Muscle layer of colon (tissue), 2 donors: ENCODE data around the gene FGG.

Experiments used
- H3K27ac ChIP-seq: one replicate; pipeline ENCODE4 v1.7.0; 2013; ENCODE audit warnings: low read depth, mild to moderate bottlenecking, low read length, moderate library complexity
- H3K27me3 ChIP-seq, 2 donors: one replicate each; pipeline ENCODE4 v1.7.0; 2013; ENCODE audit warnings: low read length in 2 of 2, mild to moderate bottlenecking in 2 of 2; ENCODE audit not compliant: insufficient read depth in 2 of 2, control insufficient read depth in 1 of 2
- H3K36me3 ChIP-seq: one replicate; pipeline ENCODE4 v1.7.0; 2013; ENCODE audit warnings: mild to moderate bottlenecking, low read length; ENCODE audit not compliant: insufficient read depth
- H3K4me1 ChIP-seq: one replicate; pipeline ENCODE4 v1.7.0; 2013; ENCODE audit warnings: mild to moderate bottlenecking, low read length; ENCODE audit not compliant: insufficient read depth
- H3K4me3 ChIP-seq, 2 donors: one replicate each; pipeline ENCODE4 v1.7.0; 2013; ENCODE audit warnings: low read length in 2 of 2, low read depth in 1 of 2, mild to moderate bottlenecking in 1 of 2, moderate library complexity in 1 of 2
- H3K9ac ChIP-seq: one replicate; pipeline ENCODE4 v1.7.0; 2013; ENCODE audit warnings: low read length
- H3K9me3 ChIP-seq: one replicate; pipeline ENCODE4 v1.7.0; 2013; ENCODE audit warnings: mild to moderate bottlenecking, low read length
- donor health status: abdominal sarcoma.
- donor health status: Adenocarcinoma of cecum.

The FGG gene

GRCh38 chr4:154623995-154624394 is 11.5 kb upstream of the FGG start:
- H3K4me3 ChIP-seq: no peak overlapping the region
- no peaks in the 10 kb centered on the region for H3K4me1 ChIP-seq
- H3K27me3 ChIP-seq: no peaks in the 10 kb centered on the region
- no peaks in the 10 kb centered on the region for H3K9me3 ChIP-seq
- no peak overlapping the region for H3K9ac ChIP-seq
- H3K36me3 ChIP-seq: no peaks in the 10 kb centered on the region
- H3K27ac ChIP-seq: no peak overlapping the region

- H3K4me3 ChIP-seq: no peak overlapping the region
- H3K9me3 ChIP-seq: no peaks in the 10 kb centered on the region
- no peaks in the 10 kb centered on the region for H3K36me3 ChIP-seq
- H3K9ac ChIP-seq: no peak overlapping the region
- no peaks in the 10 kb centered on the region for H3K27me3 ChIP-seq
- H3K4me1 ChIP-seq: no peaks in the 10 kb centered on the region
- H3K27ac ChIP-seq: no peak overlapping the region
These were observed 11.0 kb upstream of the FGG start for GRCh38 chr4:154623436-154623835.

DNA sequence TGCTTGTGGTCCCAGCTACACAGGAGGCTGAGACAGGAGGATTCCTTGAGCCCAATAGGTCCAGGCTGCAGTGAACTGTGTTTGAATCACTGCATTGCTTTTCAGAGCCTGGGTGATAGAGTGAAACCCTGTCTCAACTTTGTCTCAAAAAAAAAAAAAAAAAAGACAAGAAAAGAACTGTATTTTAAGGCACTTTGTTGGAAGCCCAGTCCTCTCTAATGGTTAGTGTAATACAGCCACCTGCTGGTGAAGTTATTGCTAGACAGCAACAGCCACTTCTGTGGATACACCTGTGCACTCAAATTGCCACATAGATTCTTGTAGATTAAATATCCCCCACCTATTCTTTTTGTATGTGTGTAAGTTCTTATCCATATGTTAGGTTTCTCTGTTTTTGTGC is 10.1 kb upstream of the FGG start:
- H3K27me3 ChIP-seq: no peaks in the 10 kb centered on the region
- no peaks in the 10 kb centered on the region for H3K36me3 ChIP-seq
- no peaks in the 10 kb centered on the region for H3K4me1 ChIP-seq
- H3K9ac ChIP-seq: no peak overlapping the region
- no peak overlapping the region for H3K27ac ChIP-seq
- no peak overlapping the region for H3K4me3 ChIP-seq
- H3K9me3 ChIP-seq: no peaks in the 10 kb centered on the region

DNA sequence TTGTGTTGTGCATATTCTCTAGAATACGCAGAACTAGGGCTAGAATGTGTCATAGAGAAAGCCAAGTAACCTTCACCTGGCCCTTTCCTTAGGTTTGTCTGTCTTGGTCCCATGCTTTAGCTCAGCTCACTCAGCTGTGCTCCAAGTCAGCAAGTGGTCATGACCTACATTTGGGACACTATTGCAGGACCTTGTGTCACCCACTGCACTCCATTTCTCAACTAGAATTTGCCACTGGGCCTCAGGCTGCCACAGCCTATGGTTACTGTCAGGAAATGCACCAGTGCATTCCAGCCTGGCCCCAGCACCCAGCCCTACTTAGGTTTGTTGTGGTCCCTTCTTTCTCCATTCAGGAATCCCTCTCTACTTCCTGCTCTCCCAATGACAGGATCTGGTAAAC is 7.7 kb upstream of the FGG start:
- H3K9me3 ChIP-seq: no peaks in the 10 kb centered on the region
- no peak overlapping the region for H3K4me3 ChIP-seq
- no peak overlapping the region for H3K27ac ChIP-seq
- H3K9ac ChIP-seq: no peak overlapping the region
- H3K27me3 ChIP-seq: no peaks in the 10 kb centered on the region
- no peaks in the 10 kb centered on the region for H3K4me1 ChIP-seq
- H3K36me3 ChIP-seq: no peaks in the 10 kb centered on the region

DNA sequence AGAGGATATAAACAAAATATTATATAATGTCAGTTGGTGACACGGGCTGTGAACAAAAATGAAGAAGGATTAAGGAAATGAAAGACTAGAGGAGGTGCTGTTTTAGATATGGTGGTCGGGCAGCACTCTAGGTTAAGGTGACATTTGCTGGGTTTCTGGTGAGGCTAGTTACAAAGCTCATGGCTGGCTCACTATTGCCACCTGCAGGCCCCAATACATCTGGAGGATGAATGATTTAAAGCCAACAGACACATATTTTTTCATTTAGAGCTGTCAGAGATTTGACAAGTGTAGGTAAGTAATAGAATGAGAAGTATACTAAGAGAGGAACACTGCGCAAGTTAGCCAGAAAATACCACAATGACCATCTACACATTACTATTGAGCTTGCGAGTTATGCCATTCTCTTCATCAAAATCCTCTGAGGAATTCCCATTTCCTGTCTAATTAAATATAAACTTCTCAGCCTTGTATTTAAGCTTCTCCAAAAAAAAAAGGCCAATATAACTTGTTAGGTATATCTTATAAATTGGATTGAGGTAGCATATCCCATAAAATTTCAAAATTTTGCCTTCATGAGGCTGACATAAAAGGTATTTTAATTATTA is 6.4 kb upstream of the FGG start:
- H3K4me1 ChIP-seq: no peaks in the 10 kb centered on the region
- no peak overlapping the region for H3K4me3 ChIP-seq
- H3K9ac ChIP-seq: no peak overlapping the region
- H3K36me3 ChIP-seq: no peaks in the 10 kb centered on the region
- H3K27ac ChIP-seq: no peak overlapping the region
- H3K27me3 ChIP-seq: no peaks in the 10 kb centered on the region
- H3K9me3 ChIP-seq: no peaks in the 10 kb centered on the region

- H3K4me1 ChIP-seq: no peaks in the 10 kb centered on the region
- no peak overlapping the region for H3K27ac ChIP-seq
- H3K9me3 ChIP-seq: no peaks in the 10 kb centered on the region
- no peak overlapping the region for H3K9ac ChIP-seq
- H3K36me3 ChIP-seq: no peaks in the 10 kb centered on the region
- no peaks in the 10 kb centered on the region for H3K27me3 ChIP-seq
- H3K4me3 ChIP-seq: no peak overlapping the region
These were observed 5.4 kb upstream of the FGG start for GRCh38 chr4:154617820-154618317.

DNA sequence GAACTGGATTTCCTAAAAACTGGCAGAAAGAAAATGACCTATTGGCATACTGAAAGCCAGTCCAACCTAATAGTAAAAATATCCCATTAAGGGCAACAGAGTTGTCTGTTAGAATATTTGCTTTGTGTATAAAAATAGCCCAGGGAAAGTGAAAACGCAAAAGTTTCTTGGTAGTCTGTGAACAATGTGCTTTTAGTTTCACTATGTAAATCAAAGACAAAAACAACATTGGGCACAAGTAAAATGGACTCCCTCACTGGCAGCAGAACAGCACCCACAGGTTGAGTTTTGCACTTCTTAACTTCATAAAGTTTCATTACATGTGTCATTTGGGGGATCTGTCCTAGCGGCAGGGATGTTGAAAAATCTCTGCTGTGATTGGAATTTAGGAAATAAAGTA is 4.3 kb upstream of the FGG start:
- no peaks in the 10 kb centered on the region for H3K9me3 ChIP-seq
- no peaks in the 10 kb centered on the region for H3K27me3 ChIP-seq
- H3K4me1 ChIP-seq: no peaks in the 10 kb centered on the region
- H3K27ac ChIP-seq: no peak overlapping the region
- no peaks in the 10 kb centered on the region for H3K36me3 ChIP-seq
- no peak overlapping the region for H3K4me3 ChIP-seq
- no peak overlapping the region for H3K9ac ChIP-seq

- Histone ChIP-seq H3K4me1 (no peaks in the 10 kb centered on the region), H3K27ac (no peak overlapping the region), H3K9ac (no peak overlapping the region), H3K27me3 (no peaks in the 10 kb centered on the region), H3K9me3 (no peaks in the 10 kb centered on the region), H3K4me3 (no peak overlapping the region), H3K36me3 (no peaks in the 10 kb centered on the region)
These were observed 3.8 kb upstream of the FGG start for GRCh38 chr4:154616287-154616686.

GRCh38 chr4:154615211-154615610 is 2.8 kb upstream of the FGG start:
- Histone ChIP-seq H3K9me3 (no peaks in the 10 kb centered on the region), H3K4me3 (no peak overlapping the region)

GRCh38 chr4:154614306-154614705 is 1.9 kb upstream of the FGG start:
- no peaks in the 10 kb centered on the region for H3K27me3 ChIP-seq
- H3K9me3 ChIP-seq: no peaks in the 10 kb centered on the region
- H3K4me1 ChIP-seq: no peaks in the 10 kb centered on the region
- H3K36me3 ChIP-seq: no peaks in the 10 kb centered on the region
- H3K27ac ChIP-seq: no peak overlapping the region
- H3K9ac ChIP-seq: no peak overlapping the region
- no peak overlapping the region for H3K4me3 ChIP-seq

More at GRCh38 chr4:154615211-154615610, 2.8 kb upstream of the FGG start:
- no peak overlapping the region for H3K27ac ChIP-seq
- no peaks in the 10 kb centered on the region for H3K4me1 ChIP-seq
- H3K36me3 ChIP-seq: no peaks in the 10 kb centered on the region
- no peaks in the 10 kb centered on the region for H3K27me3 ChIP-seq
- no peak overlapping the region for H3K9ac ChIP-seq

GRCh38 chr4:154611833-154612232 is 623 bp downstream of the FGG start:
- H3K27ac ChIP-seq: no peak overlapping the region
- no peaks in the 10 kb centered on the region for H3K4me1 ChIP-seq
- H3K9me3 ChIP-seq: no peaks in the 10 kb centered on the region
- H3K36me3 ChIP-seq: no peaks in the 10 kb centered on the region
- H3K27me3 ChIP-seq: no peaks in the 10 kb centered on the region
- no peak overlapping the region for H3K4me3 ChIP-seq
- no peak overlapping the region for H3K9ac ChIP-seq

DNA sequence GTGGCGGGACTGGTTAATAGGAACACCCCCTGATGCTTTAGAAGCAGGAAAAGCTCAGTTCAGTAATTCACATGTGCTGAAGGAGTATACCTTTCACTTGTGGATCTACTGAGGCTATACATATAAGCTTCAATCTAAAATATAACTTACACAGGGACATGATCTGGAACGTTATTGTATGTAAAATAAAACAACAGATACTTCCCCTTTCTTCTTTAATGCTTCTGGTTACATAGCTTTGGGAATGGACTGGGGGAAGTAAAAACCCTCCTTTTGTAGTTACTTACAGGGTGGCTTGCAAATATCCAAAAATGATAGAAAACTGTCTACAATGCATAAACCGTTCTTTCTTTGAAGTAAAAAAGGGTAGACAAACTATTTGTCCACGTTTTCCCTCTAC is 1.9 kb downstream of the FGG start:
- Histone ChIP-seq H3K4me3 (no peak overlapping the region), H3K9me3 (no peaks in the 10 kb centered on the region), H3K27ac (no peak overlapping the region), H3K36me3 (no peaks in the 10 kb centered on the region), H3K27me3 (no peaks in the 10 kb centered on the region), H3K9ac (no peak overlapping the region), H3K4me1 (no peaks in the 10 kb centered on the region)
